ENCODE measurements around the gene ZNF142. TPM values are rescaled to one million over a fixed set of nuclear protein-coding genes. Genes with fewer than 3 reads are reported as not detected.

The ZNF142 gene
- total and polyA plus RNA-seq, 9 of the 15 experiments (the other 6 are each of a cell fraction or from before 2014, with no cell fraction given): 0.50 to 26.1 (median 4.5) TPM

- peak; percentile 55; the same call in 1 of the 2 replicates for TF ChIP-seq ZBTB40 (IDR thresholded peaks at IDR 0.05)
- no peak for TF ChIP-seq ZBTB40 (CRISPR knock-in tag; IDR thresholded peaks at IDR 0.05)
Measured at GRCh38 chr2:218679119-218679518, 19.7 kb upstream of the ZNF142 start (continued).

Data from K562 (cell line).